Inflammatory macrophage treated with lipopolysaccharide for 1 hour (primary cell): ENCODE measurements around the gene URB2.
A peak's percentile ranks its signal among the peaks of the same experiment; 100 is the strongest.
"Not testable (repeated sequence)": the region's sequence is repeated elsewhere in the genome, so short reads cannot be mapped to it uniquely, and the experiment has no call there.

Experiments
- DNase-seq, 2 donors: peaks; one replicate each; pipeline ENCODE4 v3.0.0-alpha.2; 2020 to 2022

The URB2 gene

GRCh38 chr1:229625915-229626831 is at the start of gene URB2, which contains the start of gene TAF5L:
TSS of gene URB2 (plus strand) at chr1:229626247. CDS start at chr1:229627634, 1,387 bp downstream.
TSS of gene TAF5L (minus strand) at chr1:229626122. CDS start at chr1:229614482, 11,640 bp downstream.
- DNase-seq = peak; percentile 85 to 86

GRCh38 chr1:229578168-229579058 is 47.6 kb upstream of the URB2 start:
- DNase-seq = no peak

GRCh38 chr1:229579059-229579673 is 46.9 kb upstream of the URB2 start:
- DNase-seq = peak; percentile 76 to 78

GRCh38 chr1:229581485-229581884 is 44.6 kb upstream of the URB2 start:
- DNase-seq = no peak

GRCh38 chr1:229582011-229582694 is 43.9 kb upstream of the URB2 start:
- DNase-seq = peak; percentile 33 to 47

GRCh38 chr1:229582715-229583114 is 43.3 kb upstream of the URB2 start:
- no peak for DNase-seq

GRCh38 chr1:229585338-229585737 is 40.7 kb upstream of the URB2 start:
- no peak for DNase-seq

GRCh38 chr1:229590119-229590518 is 35.9 kb upstream of the URB2 start:
- DNase-seq = no peak

GRCh38 chr1:229593800-229594199 is 32.2 kb upstream of the URB2 start:
- DNase-seq = no peak

GRCh38 chr1:229594227-229595008 is 31.6 kb upstream of the URB2 start:
- DNase-seq = no peak

- not testable (repeated sequence) for DNase-seq
Observed at GRCh38 chr1:229595876-229596275, 30.2 kb upstream of the URB2 start.

GRCh38 chr1:229596925-229597699 is 28.9 kb upstream of the URB2 start:
- DNase-seq = peak in 1 of 2 donors; percentile 16

- no peak for DNase-seq
Observed at GRCh38 chr1:229597877-229598276, 28.2 kb upstream of the URB2 start.

- DNase-seq = no peak
Observed at GRCh38 chr1:229599218-229599954, 26.7 kb upstream of the URB2 start.

- no peak for DNase-seq
Observed at GRCh38 chr1:229600229-229600628, 25.8 kb upstream of the URB2 start.

- DNase-seq = no peak
Observed at GRCh38 chr1:229603371-229604005, 22.6 kb upstream of the URB2 start.

- DNase-seq = no peak
Observed at GRCh38 chr1:229607370-229607769, 18.7 kb upstream of the URB2 start.

GRCh38 chr1:229608590-229608989 is 17.5 kb upstream of the URB2 start:
- no peak for DNase-seq

GRCh38 chr1:229613938-229614337 is 12.1 kb upstream of the URB2 start:
- DNase-seq = no peak
